GM12878 (cell line): Measurements from ENCODE around the gene CHP2.

ENCODE experiments used
- EP300 ChIP-seq, 2 experiments: fragments of 150-350 bp in 1 of 2; IDR thresholded peaks; 2 replicates each; pipeline ENCODE4 v1.6.1; 2011 to 2012; ENCODE audit warnings: low read depth in 2 of 2, low read length in 2 of 2, borderline replicate concordance in 1 of 2, improper control_type of control experiment in 1 of 2, inconsistent platforms in 1 of 2; ENCODE audit not compliant: control insufficient read depth in 1 of 2
- GABPA ChIP-seq: IDR thresholded peaks from 2 replicates; pipeline ENCODE4 v1.6.1; 2014; ENCODE audit warnings: antibody characterized with exemption, low read depth, mild to moderate bottlenecking, inconsistent platforms
- POLR2AphosphoS2 ChIP-seq: IDR thresholded peaks from 2 replicates; pipeline ENCODE4 v1.6.1; 2011; ENCODE audit warnings: low read depth, mild to moderate bottlenecking, low read length, improper control_type of control experiment, moderate library complexity
- RAD21 ChIP-seq: IDR thresholded peaks from 2 replicates; pipeline ENCODE4 v1.6.1; 2011; ENCODE audit warnings: mild to moderate bottlenecking, low read depth, low read length, moderate library complexity; ENCODE audit not compliant: insufficient read depth
- SP1 ChIP-seq: IDR thresholded peaks from one replicate; pipeline ENCODE4 v1.6.1; 2011; ENCODE audit warnings: low read depth, low read length
- SPI1 ChIP-seq: IDR thresholded peaks from 2 replicates; pipeline ENCODE4 v1.6.1; 2011; ENCODE audit warnings: low read depth, mild to moderate bottlenecking, low read length, moderate library complexity, borderline replicate concordance; ENCODE audit not compliant: insufficient read depth
- TF ChIP-seq, protein P1 (sequence below): fragments of 450-650 bp; IDR thresholded peaks from 2 replicates; pipeline ENCODE4 v1.6.1; 2017; ENCODE audit warnings: antibody characterized with exemption, mild to moderate bottlenecking, moderate library complexity

DNA sequence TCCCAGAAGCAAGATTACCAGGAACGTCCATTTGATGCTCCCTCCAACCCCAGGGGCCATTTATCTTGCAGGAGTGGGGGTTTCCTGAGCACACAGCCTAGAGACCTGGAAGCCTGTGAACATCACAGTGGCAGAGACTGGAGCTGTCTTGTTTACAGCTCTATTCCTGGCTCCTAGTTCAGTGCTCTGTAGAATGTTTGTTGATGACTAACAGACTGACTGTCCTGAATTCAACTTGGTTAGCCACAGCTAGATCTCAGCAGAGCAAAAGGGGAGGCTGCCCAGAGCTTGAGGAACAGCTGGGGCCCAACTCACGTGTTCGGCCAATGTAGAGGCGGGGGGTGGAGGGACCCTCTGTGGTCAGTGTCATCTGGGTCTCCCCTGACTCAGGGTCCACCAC is 48.4 kb upstream of the CHP2 start:
- TF ChIP-seq SPI1 (no peak), GABPA (no peak), RAD21 (no peak), POLR2AphosphoS2 (no peak), SP1 (no peak), EP300 (IDR thresholded peaks at IDR 0.05; ENCODE audit: borderline replicate concordance in 1 of 2, control insufficient read depth in 1 of 2, low read depth in 2 of 2, low read length in 2 of 2) (no peak)
- TF ChIP-seq, protein P1, sequence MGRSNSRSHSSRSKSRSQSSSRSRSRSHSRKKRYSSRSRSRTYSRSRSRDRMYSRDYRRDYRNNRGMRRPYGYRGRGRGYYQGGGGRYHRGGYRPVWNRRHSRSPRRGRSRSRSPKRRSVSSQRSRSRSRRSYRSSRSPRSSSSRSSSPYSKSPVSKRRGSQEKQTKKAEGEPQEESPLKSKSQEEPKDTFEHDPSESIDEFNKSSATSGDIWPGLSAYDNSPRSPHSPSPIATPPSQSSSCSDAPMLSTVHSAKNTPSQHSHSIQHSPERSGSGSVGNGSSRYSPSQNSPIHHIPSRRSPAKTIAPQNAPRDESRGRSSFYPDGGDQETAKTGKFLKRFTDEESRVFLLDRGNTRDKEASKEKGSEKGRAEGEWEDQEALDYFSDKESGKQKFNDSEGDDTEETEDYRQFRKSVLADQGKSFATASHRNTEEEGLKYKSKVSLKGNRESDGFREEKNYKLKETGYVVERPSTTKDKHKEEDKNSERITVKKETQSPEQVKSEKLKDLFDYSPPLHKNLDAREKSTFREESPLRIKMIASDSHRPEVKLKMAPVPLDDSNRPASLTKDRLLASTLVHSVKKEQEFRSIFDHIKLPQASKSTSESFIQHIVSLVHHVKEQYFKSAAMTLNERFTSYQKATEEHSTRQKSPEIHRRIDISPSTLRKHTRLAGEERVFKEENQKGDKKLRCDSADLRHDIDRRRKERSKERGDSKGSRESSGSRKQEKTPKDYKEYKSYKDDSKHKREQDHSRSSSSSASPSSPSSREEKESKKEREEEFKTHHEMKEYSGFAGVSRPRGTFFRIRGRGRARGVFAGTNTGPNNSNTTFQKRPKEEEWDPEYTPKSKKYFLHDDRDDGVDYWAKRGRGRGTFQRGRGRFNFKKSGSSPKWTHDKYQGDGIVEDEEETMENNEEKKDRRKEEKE = no peak
